NCI-H2227 treated with DMSO at 0.1 percent for 48 hours (cell line): Measurements from ENCODE around the gene WNT7B.

Experiments
- DNase-seq: peaks from one replicate; lab custom pipeline; 2025; lab: John Stamatoyannopoulos, UW

WNT7B gene

GRCh38 chr22:45977003-45977411 is at the start of gene WNT7B:
Gene WNT7B (minus strand): TSS chr22:45977162. CDS start chr22:45976754, 408 bp downstream.
- DNase-seq = no peak

- DNase-seq = no peak
Observed at GRCh38 chr22:46025973-46026898, 49.3 kb upstream of the WNT7B start.

GRCh38 chr22:46025225-46025972 is 48.4 kb upstream of the WNT7B start:
- no peak for DNase-seq

GRCh38 chr22:46024136-46024840 is 47.3 kb upstream of the WNT7B start:
- DNase-seq = no peak

- DNase-seq = no peak
Observed at GRCh38 chr22:46023558-46023981, 46.6 kb upstream of the WNT7B start.

- DNase-seq = no peak
Observed at GRCh38 chr22:46022881-46023512, 46.0 kb upstream of the WNT7B start.

GRCh38 chr22:46021577-46021976 is 44.6 kb upstream of the WNT7B start:
- no peak for DNase-seq

- no peak for DNase-seq
Observed at GRCh38 chr22:46019351-46019750, 42.4 kb upstream of the WNT7B start.

GRCh38 chr22:46018859-46019258 is 41.9 kb upstream of the WNT7B start:
- no peak for DNase-seq

- DNase-seq = no peak
Observed at GRCh38 chr22:46017166-46017565, 40.2 kb upstream of the WNT7B start.

GRCh38 chr22:46013460-46014416 is 36.8 kb upstream of the WNT7B start:
- peak; percentile 69 for DNase-seq

GRCh38 chr22:46012881-46013281 is 35.9 kb upstream of the WNT7B start:
- no peak for DNase-seq

- no peak for DNase-seq
Observed at GRCh38 chr22:46012182-46012880, 35.4 kb upstream of the WNT7B start.

GRCh38 chr22:46011627-46012181 is 34.7 kb upstream of the WNT7B start:
- no peak for DNase-seq

- no peak for DNase-seq
Observed at GRCh38 chr22:46010951-46011626, 34.1 kb upstream of the WNT7B start.

GRCh38 chr22:46010207-46010867 is 33.4 kb upstream of the WNT7B start:
- DNase-seq = no peak

- DNase-seq = no peak
Observed at GRCh38 chr22:46009730-46010129, 32.8 kb upstream of the WNT7B start.

- no peak for DNase-seq
Observed at GRCh38 chr22:46008836-46009596, 32.1 kb upstream of the WNT7B start.
